ENCODE measurements around the gene CCNJL.
A peak's percentile ranks its signal among the peaks of the same experiment; 100 is the strongest.

The CCNJL gene

GRCh38 chr5:160254706-160255105, 57.7 kb downstream of the CCNJL start:
- Histone ChIP-seq H4K5ac (ENCODE audit: low read length) (no peak overlapping the region), H3K56ac (ENCODE audit: low read length) (no peak overlapping the region), H3K4ac (ENCODE audit: low read depth, low read length) (no peak overlapping the region), H3K79me1 (ENCODE audit: low read length) (no peaks in the 10 kb centered on the region), H3K79me2 (ENCODE audit: control insufficient read depth, insufficient read depth, low read length) (no peaks in the 10 kb centered on the region), H3K23ac (ENCODE audit: low read length) (no peak overlapping the region), H2AK5ac (ENCODE audit: low read length) (no peak overlapping the region), H3K18ac (ENCODE audit: low read length) (no peak overlapping the region), H3K36me3 (ENCODE audit: control insufficient read depth, insufficient read depth, low read length) (peaks cover 9% of the 10 kb centered on the region), H3K9ac (ENCODE audit: low read length) (no peak overlapping the region), H3K27me3 (ENCODE audit: insufficient read depth, low read length, poor library complexity) (no peaks in the 10 kb centered on the region), H2BK5ac (ENCODE audit: low read length) (no peak overlapping the region), H2BK120ac (ENCODE audit: low read depth, low read length) (no peak overlapping the region), H3K4me1 (ENCODE audit: control insufficient read depth, low read depth, low read length) (no peaks in the 10 kb centered on the region), H3K4me3 (ENCODE audit: low read length) (no peak overlapping the region), H3K4me2 (ENCODE audit: low read length) (no peak overlapping the region), H2BK15ac (replicated peaks; ENCODE audit: low read depth) (no peak overlapping the region), H3K27ac (ENCODE audit: low read depth, low read length) (no peak overlapping the region), H4K8ac (ENCODE audit: low read depth, low read length) (no peak overlapping the region)
- DNase-seq, result no peak
- no CpG with 5 or more reads among the region's 6 CpGs for WGBS (ENCODE audit: extremely low coverage, insufficient coverage, low lambda C conversion rate)

- H3K79me2 ChIP-seq (ENCODE audit: control insufficient read depth, insufficient read depth, low read length), result no peaks in the 10 kb centered on the region
- H3K36me3 ChIP-seq (ENCODE audit: control insufficient read depth, insufficient read depth, low read length), result peaks cover 9% of the 10 kb centered on the region
- H3K79me1 ChIP-seq (ENCODE audit: low read length), result no peaks in the 10 kb centered on the region
- no peak overlapping the region for H2AK5ac ChIP-seq (ENCODE audit: low read length)
- no peak overlapping the region for H3K4me3 ChIP-seq (ENCODE audit: low read length)
- no peaks in the 10 kb centered on the region for H3K27me3 ChIP-seq (ENCODE audit: insufficient read depth, low read length, poor library complexity)
- WGBS (ENCODE audit: extremely low coverage, insufficient coverage, low lambda C conversion rate), result no CpG with 5 or more reads among the region's 17 CpGs
- H3K9ac ChIP-seq (ENCODE audit: low read length), result no peak overlapping the region
- no peak overlapping the region for H3K27ac ChIP-seq (ENCODE audit: low read depth, low read length)
- H3K4ac ChIP-seq (ENCODE audit: low read depth, low read length), result no peak overlapping the region
- H4K8ac ChIP-seq (ENCODE audit: low read depth, low read length), result no peak overlapping the region
- H3K4me2 ChIP-seq (ENCODE audit: low read length), result no peak overlapping the region
- no peak for DNase-seq
- no peak overlapping the region for H3K18ac ChIP-seq (ENCODE audit: low read length)
- no peak overlapping the region for H2BK5ac ChIP-seq (ENCODE audit: low read length)
- no peak overlapping the region for H2BK15ac ChIP-seq (replicated peaks; ENCODE audit: low read depth)
- H2BK120ac ChIP-seq (ENCODE audit: low read depth, low read length), result no peak overlapping the region
- peak overlapping the region; percentile 15 for H3K56ac ChIP-seq (ENCODE audit: low read length)
- H3K23ac ChIP-seq (ENCODE audit: low read length), result no peak overlapping the region
- no peak overlapping the region for H4K5ac ChIP-seq (ENCODE audit: low read length)
- no peaks in the 10 kb centered on the region for H3K4me1 ChIP-seq (ENCODE audit: control insufficient read depth, low read depth, low read length)
These were observed 58.9 kb downstream of the CCNJL start for GRCh38 chr5:160253441-160253840.

- Histone ChIP-seq H3K56ac (ENCODE audit: low read length) (peak overlapping the region; percentile 15), H4K8ac (ENCODE audit: low read depth, low read length) (no peak overlapping the region), H3K18ac (ENCODE audit: low read length) (no peak overlapping the region), H2BK120ac (ENCODE audit: low read depth, low read length) (no peak overlapping the region), H3K27me3 (ENCODE audit: insufficient read depth, low read length, poor library complexity) (no peaks in the 10 kb centered on the region), H3K4me1 (ENCODE audit: control insufficient read depth, low read depth, low read length) (no peaks in the 10 kb centered on the region), H3K4me2 (ENCODE audit: low read length) (no peak overlapping the region), H3K9ac (ENCODE audit: low read length) (no peak overlapping the region), H3K4me3 (ENCODE audit: low read length) (no peak overlapping the region), H3K79me2 (ENCODE audit: control insufficient read depth, insufficient read depth, low read length) (no peaks in the 10 kb centered on the region), H3K4ac (ENCODE audit: low read depth, low read length) (no peak overlapping the region), H2AK5ac (ENCODE audit: low read length) (no peak overlapping the region), H4K5ac (ENCODE audit: low read length) (no peak overlapping the region), H3K79me1 (ENCODE audit: low read length) (no peaks in the 10 kb centered on the region), H3K36me3 (ENCODE audit: control insufficient read depth, insufficient read depth, low read length) (peaks cover 9% of the 10 kb centered on the region), H2BK5ac (ENCODE audit: low read length) (no peak overlapping the region), H3K23ac (ENCODE audit: low read length) (no peak overlapping the region), H3K27ac (ENCODE audit: low read depth, low read length) (no peak overlapping the region), H2BK15ac (replicated peaks; ENCODE audit: low read depth) (no peak overlapping the region)
- no peak for DNase-seq
- no CpG with 5 or more reads among the region's 9 CpGs for WGBS (ENCODE audit: extremely low coverage, insufficient coverage, low lambda C conversion rate)
These were observed 59.4 kb downstream of the CCNJL start for GRCh38 chr5:160252916-160253315.

GRCh38 chr5:160251406-160252155, 60.8 kb downstream of the CCNJL start:
- Histone ChIP-seq H4K8ac (ENCODE audit: low read depth, low read length) (no peak overlapping the region), H4K5ac (ENCODE audit: low read length) (no peak overlapping the region), H3K9ac (ENCODE audit: low read length) (no peak overlapping the region), H3K79me2 (ENCODE audit: control insufficient read depth, insufficient read depth, low read length) (no peaks in the 10 kb centered on the region), H3K27ac (ENCODE audit: low read depth, low read length) (no peak overlapping the region), H2BK15ac (replicated peaks; ENCODE audit: low read depth) (no peak overlapping the region), H3K18ac (ENCODE audit: low read length) (no peak overlapping the region), H3K56ac (ENCODE audit: low read length) (no peak overlapping the region), H3K4me3 (ENCODE audit: low read length) (no peak overlapping the region), H3K4me2 (ENCODE audit: low read length) (no peak overlapping the region), H3K79me1 (ENCODE audit: low read length) (no peaks in the 10 kb centered on the region), H2BK5ac (ENCODE audit: low read length) (no peak overlapping the region), H2AK5ac (ENCODE audit: low read length) (no peak overlapping the region), H2BK120ac (ENCODE audit: low read depth, low read length) (no peak overlapping the region), H3K27me3 (ENCODE audit: insufficient read depth, low read length, poor library complexity) (no peaks in the 10 kb centered on the region), H3K23ac (ENCODE audit: low read length) (no peak overlapping the region), H3K4me1 (ENCODE audit: control insufficient read depth, low read depth, low read length) (no peaks in the 10 kb centered on the region), H3K36me3 (ENCODE audit: control insufficient read depth, insufficient read depth, low read length) (peaks cover 9% of the 10 kb centered on the region), H3K4ac (ENCODE audit: low read depth, low read length) (no peak overlapping the region)
- no peak for DNase-seq
- no CpG with 5 or more reads among the region's 14 CpGs for WGBS (ENCODE audit: extremely low coverage, insufficient coverage, low lambda C conversion rate)

GRCh38 chr5:160250826-160251225, 61.5 kb downstream of the CCNJL start:
- Histone ChIP-seq H3K23ac (ENCODE audit: low read length) (no peak overlapping the region), H2BK120ac (ENCODE audit: low read depth, low read length) (no peak overlapping the region), H3K79me1 (ENCODE audit: low read length) (no peaks in the 10 kb centered on the region), H3K4me3 (ENCODE audit: low read length) (no peak overlapping the region), H2BK15ac (replicated peaks; ENCODE audit: low read depth) (no peak overlapping the region), H3K79me2 (ENCODE audit: control insufficient read depth, insufficient read depth, low read length) (no peaks in the 10 kb centered on the region), H2BK5ac (ENCODE audit: low read length) (no peak overlapping the region), H3K4me2 (ENCODE audit: low read length) (no peak overlapping the region), H3K36me3 (ENCODE audit: control insufficient read depth, insufficient read depth, low read length) (peaks cover 9% of the 10 kb centered on the region), H3K27ac (ENCODE audit: low read depth, low read length) (no peak overlapping the region), H4K8ac (ENCODE audit: low read depth, low read length) (no peak overlapping the region), H3K56ac (ENCODE audit: low read length) (no peak overlapping the region), H3K18ac (ENCODE audit: low read length) (no peak overlapping the region), H3K27me3 (ENCODE audit: insufficient read depth, low read length, poor library complexity) (no peaks in the 10 kb centered on the region), H3K4me1 (ENCODE audit: control insufficient read depth, low read depth, low read length) (no peaks in the 10 kb centered on the region), H3K9ac (ENCODE audit: low read length) (no peak overlapping the region), H4K5ac (ENCODE audit: low read length) (no peak overlapping the region), H2AK5ac (ENCODE audit: low read length) (no peak overlapping the region), H3K4ac (ENCODE audit: low read depth, low read length) (no peak overlapping the region)
- no peak for DNase-seq
- WGBS (ENCODE audit: extremely low coverage, insufficient coverage, low lambda C conversion rate), result no CpG with 5 or more reads among the region's 2 CpGs

- Histone ChIP-seq H3K79me2 (ENCODE audit: control insufficient read depth, insufficient read depth, low read length) (no peaks in the 10 kb centered on the region), H3K79me1 (ENCODE audit: low read length) (no peaks in the 10 kb centered on the region), H3K23ac (ENCODE audit: low read length) (no peak overlapping the region), H2BK120ac (ENCODE audit: low read depth, low read length) (no peak overlapping the region), H3K27me3 (ENCODE audit: insufficient read depth, low read length, poor library complexity) (no peaks in the 10 kb centered on the region), H3K9ac (ENCODE audit: low read length) (no peak overlapping the region), H3K18ac (ENCODE audit: low read length) (no peak overlapping the region), H3K56ac (ENCODE audit: low read length) (no peak overlapping the region), H2BK5ac (ENCODE audit: low read length) (no peak overlapping the region), H3K4me1 (ENCODE audit: control insufficient read depth, low read depth, low read length) (no peaks in the 10 kb centered on the region), H3K4ac (ENCODE audit: low read depth, low read length) (no peak overlapping the region), H3K27ac (ENCODE audit: low read depth, low read length) (no peak overlapping the region), H3K36me3 (ENCODE audit: control insufficient read depth, insufficient read depth, low read length) (peaks cover 9% of the 10 kb centered on the region), H3K4me3 (ENCODE audit: low read length) (no peak overlapping the region), H4K8ac (ENCODE audit: low read depth, low read length) (no peak overlapping the region), H2BK15ac (replicated peaks; ENCODE audit: low read depth) (no peak overlapping the region), H4K5ac (ENCODE audit: low read length) (no peak overlapping the region), H3K4me2 (ENCODE audit: low read length) (no peak overlapping the region), H2AK5ac (ENCODE audit: low read length) (no peak overlapping the region)
- DNase-seq, result no peak
- no CpG with 5 or more reads among the region's 5 CpGs for WGBS (ENCODE audit: extremely low coverage, insufficient coverage, low lambda C conversion rate)
These were observed 62.1 kb downstream of the CCNJL start for GRCh38 chr5:160250226-160250625.

All from mesendoderm (in vitro differentiated cells).